K562 (cell line): ENCODE measurements around the gene VPS16.

Experiments
- SIX5 ChIP-seq, 2 experiments: IDR thresholded peaks; 2 replicates each; pipeline ENCODE4 v1.6.1; 2011; ENCODE audit warnings: low read length in 2 of 2, borderline replicate concordance in 1 of 2, low read depth in 1 of 2, mild to moderate bottlenecking in 1 of 2, moderate library complexity in 1 of 2; ENCODE audit not compliant: insufficient read depth in 1 of 2
- STAT5B ChIP-seq: fragments of 250-450 bp; sonication (Bioruptor Pico); IDR thresholded peaks from 2 replicates; pipeline ENCODE4 v1.8.0; 2021; ENCODE audit warnings: mild to moderate bottlenecking, inconsistent platforms

- no peak for TF ChIP-seq SIX5 (IDR thresholded peaks at IDR 0.05; ENCODE audit: borderline replicate concordance in 1 of 2, insufficient read depth in 1 of 2, low read depth in 1 of 2, low read length in 2 of 2)
- no peak for TF ChIP-seq STAT5B (CRISPR knock-in tag)
Measured at GRCh38 chr20:2798095-2798805, 42.3 kb upstream of the VPS16 start.
